SK-N-SH treated with all-trans-retinoic acid at 6 μM for 48 hours (cell line): ENCODE measurements around the gene PEPD.

ENCODE experiments used
- BACH2 ChIP-seq: fragments of 250-450 bp; sonication (Bioruptor Pico); IDR thresholded peaks from 2 replicates; pipeline ENCODE4 v1.9.0; 2021; ENCODE audit warnings: mild to moderate bottlenecking, borderline replicate concordance
- ESRRG ChIP-seq: fragments of 250-450 bp; sonication (Bioruptor Pico); IDR thresholded peaks from 2 replicates; pipeline ENCODE4 v1.6.1; 2021; ENCODE audit warnings: mild to moderate bottlenecking
- TOX ChIP-seq: fragments of 250-450 bp; sonication (Bioruptor Pico); IDR thresholded peaks from 2 replicates; pipeline ENCODE4 v1.8.0; 2021; ENCODE audit warnings: mild to moderate bottlenecking, moderate library complexity, borderline replicate concordance
- ZFP30 ChIP-seq: fragments of 450-650 bp; formaldehyde crosslinking; IDR thresholded peaks from 2 replicates; pipeline ENCODE4 v1.5.0; 2022; ENCODE audit warnings: mild to moderate bottlenecking, moderate library complexity
- TF ChIP-seq, protein P1 (sequence below): fragments of 250-450 bp; sonication (Bioruptor Pico); IDR thresholded peaks from 2 replicates; pipeline ENCODE4 v1.8.0; 2021; ENCODE audit warnings: low read depth, mild to moderate bottlenecking, moderate library complexity, borderline replicate concordance
- TF ChIP-seq, protein P2 (sequence below): fragments of 250-450 bp; sonication (Bioruptor Pico); IDR thresholded peaks from 2 replicates; pipeline ENCODE4 v1.8.0; 2020; ENCODE audit warnings: mild to moderate bottlenecking, moderate library complexity, borderline replicate concordance
- TF ChIP-seq, protein P3 (sequence below): fragments of 250-450 bp; sonication (Bioruptor Pico); IDR thresholded peaks from 2 replicates; pipeline ENCODE4 v1.5.0; 2020; ENCODE audit warnings: mild to moderate bottlenecking, moderate library complexity
- TF ChIP-seq, protein P4 (sequence below): fragments of 250-450 bp; sonication (Bioruptor Pico); IDR thresholded peaks from 2 replicates; pipeline ENCODE4 v1.5.1; 2020; ENCODE audit warnings: low read depth, mild to moderate bottlenecking, moderate library complexity
- TF ChIP-seq, protein P5 (sequence below): fragments of 250-450 bp; sonication (Bioruptor Pico); IDR thresholded peaks from 2 replicates; pipeline ENCODE4 v1.5.1; 2021; ENCODE audit warnings: mild to moderate bottlenecking, moderate library complexity

DNA sequence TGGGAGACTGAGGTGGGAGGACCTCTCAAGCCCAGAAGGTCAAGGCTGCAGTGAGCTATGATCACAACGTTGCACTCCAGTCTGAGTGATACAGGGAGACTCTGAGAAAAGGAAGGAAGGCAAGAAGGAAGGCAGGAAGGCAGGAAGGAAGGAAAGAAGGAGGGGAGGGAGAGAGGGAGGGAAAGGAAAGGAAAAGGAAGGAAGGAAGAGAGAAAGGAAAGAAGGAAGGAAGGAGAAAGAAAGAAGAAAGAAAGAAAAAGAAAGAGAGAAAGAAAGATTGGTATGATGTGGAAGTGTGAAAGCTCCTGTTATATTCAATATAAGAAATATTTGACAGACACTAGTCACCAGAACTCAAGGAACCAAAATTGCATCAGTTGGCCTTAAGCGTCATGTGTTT, 180.6 kb downstream of the PEPD start:
- TF ChIP-seq, protein P1, sequence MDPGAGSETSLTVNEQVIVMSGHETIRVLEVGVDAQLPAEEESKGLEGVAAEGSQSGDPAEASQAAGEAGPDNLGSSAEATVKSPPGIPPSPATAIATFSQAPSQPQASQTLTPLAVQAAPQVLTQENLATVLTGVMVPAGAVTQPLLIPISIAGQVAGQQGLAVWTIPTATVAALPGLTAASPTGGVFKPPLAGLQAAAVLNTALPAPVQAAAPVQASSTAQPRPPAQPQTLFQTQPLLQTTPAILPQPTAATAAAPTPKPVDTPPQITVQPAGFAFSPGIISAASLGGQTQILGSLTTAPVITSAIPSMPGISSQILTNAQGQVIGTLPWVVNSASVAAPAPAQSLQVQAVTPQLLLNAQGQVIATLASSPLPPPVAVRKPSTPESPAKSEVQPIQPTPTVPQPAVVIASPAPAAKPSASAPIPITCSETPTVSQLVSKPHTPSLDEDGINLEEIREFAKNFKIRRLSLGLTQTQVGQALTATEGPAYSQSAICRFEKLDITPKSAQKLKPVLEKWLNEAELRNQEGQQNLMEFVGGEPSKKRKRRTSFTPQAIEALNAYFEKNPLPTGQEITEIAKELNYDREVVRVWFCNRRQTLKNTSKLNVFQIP (CRISPR knock-in tag): no peak
- no peak for TF ChIP-seq BACH2 (CRISPR knock-in tag)
- TF ChIP-seq TOX (CRISPR knock-in tag): no peak
- TF ChIP-seq, protein P2, sequence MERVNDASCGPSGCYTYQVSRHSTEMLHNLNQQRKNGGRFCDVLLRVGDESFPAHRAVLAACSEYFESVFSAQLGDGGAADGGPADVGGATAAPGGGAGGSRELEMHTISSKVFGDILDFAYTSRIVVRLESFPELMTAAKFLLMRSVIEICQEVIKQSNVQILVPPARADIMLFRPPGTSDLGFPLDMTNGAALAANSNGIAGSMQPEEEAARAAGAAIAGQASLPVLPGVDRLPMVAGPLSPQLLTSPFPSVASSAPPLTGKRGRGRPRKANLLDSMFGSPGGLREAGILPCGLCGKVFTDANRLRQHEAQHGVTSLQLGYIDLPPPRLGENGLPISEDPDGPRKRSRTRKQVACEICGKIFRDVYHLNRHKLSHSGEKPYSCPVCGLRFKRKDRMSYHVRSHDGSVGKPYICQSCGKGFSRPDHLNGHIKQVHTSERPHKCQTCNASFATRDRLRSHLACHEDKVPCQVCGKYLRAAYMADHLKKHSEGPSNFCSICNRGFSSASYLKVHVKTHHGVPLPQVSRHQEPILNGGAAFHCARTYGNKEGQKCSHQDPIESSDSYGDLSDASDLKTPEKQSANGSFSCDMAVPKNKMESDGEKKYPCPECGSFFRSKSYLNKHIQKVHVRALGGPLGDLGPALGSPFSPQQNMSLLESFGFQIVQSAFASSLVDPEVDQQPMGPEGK (CRISPR knock-in tag): no peak
- TF ChIP-seq, protein P3, sequence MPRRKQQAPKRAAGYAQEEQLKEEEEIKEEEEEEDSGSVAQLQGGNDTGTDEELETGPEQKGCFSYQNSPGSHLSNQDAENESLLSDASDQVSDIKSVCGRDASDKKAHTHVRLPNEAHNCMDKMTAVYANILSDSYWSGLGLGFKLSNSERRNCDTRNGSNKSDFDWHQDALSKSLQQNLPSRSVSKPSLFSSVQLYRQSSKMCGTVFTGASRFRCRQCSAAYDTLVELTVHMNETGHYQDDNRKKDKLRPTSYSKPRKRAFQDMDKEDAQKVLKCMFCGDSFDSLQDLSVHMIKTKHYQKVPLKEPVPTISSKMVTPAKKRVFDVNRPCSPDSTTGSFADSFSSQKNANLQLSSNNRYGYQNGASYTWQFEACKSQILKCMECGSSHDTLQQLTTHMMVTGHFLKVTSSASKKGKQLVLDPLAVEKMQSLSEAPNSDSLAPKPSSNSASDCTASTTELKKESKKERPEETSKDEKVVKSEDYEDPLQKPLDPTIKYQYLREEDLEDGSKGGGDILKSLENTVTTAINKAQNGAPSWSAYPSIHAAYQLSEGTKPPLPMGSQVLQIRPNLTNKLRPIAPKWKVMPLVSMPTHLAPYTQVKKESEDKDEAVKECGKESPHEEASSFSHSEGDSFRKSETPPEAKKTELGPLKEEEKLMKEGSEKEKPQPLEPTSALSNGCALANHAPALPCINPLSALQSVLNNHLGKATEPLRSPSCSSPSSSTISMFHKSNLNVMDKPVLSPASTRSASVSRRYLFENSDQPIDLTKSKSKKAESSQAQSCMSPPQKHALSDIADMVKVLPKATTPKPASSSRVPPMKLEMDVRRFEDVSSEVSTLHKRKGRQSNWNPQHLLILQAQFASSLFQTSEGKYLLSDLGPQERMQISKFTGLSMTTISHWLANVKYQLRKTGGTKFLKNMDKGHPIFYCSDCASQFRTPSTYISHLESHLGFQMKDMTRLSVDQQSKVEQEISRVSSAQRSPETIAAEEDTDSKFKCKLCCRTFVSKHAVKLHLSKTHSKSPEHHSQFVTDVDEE (CRISPR knock-in tag): no peak
- TF ChIP-seq ESRRG (CRISPR knock-in tag): no peak
- no peak for TF ChIP-seq ZFP30 (CRISPR knock-in tag)
- TF ChIP-seq, protein P4, sequence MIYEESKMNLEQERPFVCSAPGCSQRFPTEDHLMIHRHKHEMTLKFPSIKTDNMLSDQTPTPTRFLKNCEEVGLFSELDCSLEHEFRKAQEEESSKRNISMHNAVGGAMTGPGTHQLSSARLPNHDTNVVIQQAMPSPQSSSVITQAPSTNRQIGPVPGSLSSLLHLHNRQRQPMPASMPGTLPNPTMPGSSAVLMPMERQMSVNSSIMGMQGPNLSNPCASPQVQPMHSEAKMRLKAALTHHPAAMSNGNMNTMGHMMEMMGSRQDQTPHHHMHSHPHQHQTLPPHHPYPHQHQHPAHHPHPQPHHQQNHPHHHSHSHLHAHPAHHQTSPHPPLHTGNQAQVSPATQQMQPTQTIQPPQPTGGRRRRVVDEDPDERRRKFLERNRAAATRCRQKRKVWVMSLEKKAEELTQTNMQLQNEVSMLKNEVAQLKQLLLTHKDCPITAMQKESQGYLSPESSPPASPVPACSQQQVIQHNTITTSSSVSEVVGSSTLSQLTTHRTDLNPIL (CRISPR knock-in tag): no peak
- TF ChIP-seq, protein P5, sequence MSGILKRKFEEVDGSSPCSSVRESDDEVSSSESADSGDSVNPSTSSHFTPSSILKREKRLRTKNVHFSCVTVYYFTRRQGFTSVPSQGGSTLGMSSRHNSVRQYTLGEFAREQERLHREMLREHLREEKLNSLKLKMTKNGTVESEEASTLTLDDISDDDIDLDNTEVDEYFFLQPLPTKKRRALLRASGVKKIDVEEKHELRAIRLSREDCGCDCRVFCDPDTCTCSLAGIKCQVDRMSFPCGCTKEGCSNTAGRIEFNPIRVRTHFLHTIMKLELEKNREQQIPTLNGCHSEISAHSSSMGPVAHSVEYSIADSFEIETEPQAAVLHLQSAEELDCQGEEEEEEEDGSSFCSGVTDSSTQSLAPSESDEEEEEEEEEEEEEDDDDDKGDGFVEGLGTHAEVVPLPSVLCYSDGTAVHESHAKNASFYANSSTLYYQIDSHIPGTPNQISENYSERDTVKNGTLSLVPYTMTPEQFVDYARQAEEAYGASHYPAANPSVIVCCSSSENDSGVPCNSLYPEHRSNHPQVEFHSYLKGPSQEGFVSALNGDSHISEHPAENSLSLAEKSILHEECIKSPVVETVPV (CRISPR knock-in tag): no peak
